Muscle layer of duodenum (tissue), 2 donors: Measurements from ENCODE around the gene JADE1.

Source experiments
- H3K27ac ChIP-seq: one replicate; pipeline ENCODE4 v1.7.0; 2013; ENCODE audit warnings: mild to moderate bottlenecking, low read length
- H3K27me3 ChIP-seq: one replicate; pipeline ENCODE4 v1.7.0; 2013; ENCODE audit warnings: low read depth, mild to moderate bottlenecking, control low read depth, low read length
- H3K36me3 ChIP-seq, 2 donors: one replicate each; pipeline ENCODE4 v1.7.0; 2013; ENCODE audit warnings: low read length in 2 of 2, control low read depth in 1 of 2, mild to moderate bottlenecking in 1 of 2; ENCODE audit not compliant: insufficient read depth in 2 of 2, control insufficient read depth in 1 of 2
- H3K4me1 ChIP-seq, 2 donors: one replicate each; pipeline ENCODE4 v1.7.0; 2013; ENCODE audit warnings: low read length in 2 of 2, mild to moderate bottlenecking in 2 of 2, control low read depth in 1 of 2, moderate library complexity in 1 of 2; ENCODE audit not compliant: insufficient read depth in 2 of 2, control insufficient read depth in 1 of 2
- H3K4me3 ChIP-seq, 2 donors: one replicate each; pipeline ENCODE4 v1.7.0; 2013; ENCODE audit warnings: low read length in 2 of 2, low read depth in 1 of 2, mild to moderate bottlenecking in 1 of 2
- H3K9me3 ChIP-seq, 2 donors: one replicate each; pipeline ENCODE4 v1.7.0; 2013; ENCODE audit warnings: low read length in 2 of 2, control low read depth in 1 of 2, mild to moderate bottlenecking in 1 of 2; ENCODE audit not compliant: control insufficient read depth in 1 of 2
- donor health status: healthy.

JADE1 gene

DNA sequence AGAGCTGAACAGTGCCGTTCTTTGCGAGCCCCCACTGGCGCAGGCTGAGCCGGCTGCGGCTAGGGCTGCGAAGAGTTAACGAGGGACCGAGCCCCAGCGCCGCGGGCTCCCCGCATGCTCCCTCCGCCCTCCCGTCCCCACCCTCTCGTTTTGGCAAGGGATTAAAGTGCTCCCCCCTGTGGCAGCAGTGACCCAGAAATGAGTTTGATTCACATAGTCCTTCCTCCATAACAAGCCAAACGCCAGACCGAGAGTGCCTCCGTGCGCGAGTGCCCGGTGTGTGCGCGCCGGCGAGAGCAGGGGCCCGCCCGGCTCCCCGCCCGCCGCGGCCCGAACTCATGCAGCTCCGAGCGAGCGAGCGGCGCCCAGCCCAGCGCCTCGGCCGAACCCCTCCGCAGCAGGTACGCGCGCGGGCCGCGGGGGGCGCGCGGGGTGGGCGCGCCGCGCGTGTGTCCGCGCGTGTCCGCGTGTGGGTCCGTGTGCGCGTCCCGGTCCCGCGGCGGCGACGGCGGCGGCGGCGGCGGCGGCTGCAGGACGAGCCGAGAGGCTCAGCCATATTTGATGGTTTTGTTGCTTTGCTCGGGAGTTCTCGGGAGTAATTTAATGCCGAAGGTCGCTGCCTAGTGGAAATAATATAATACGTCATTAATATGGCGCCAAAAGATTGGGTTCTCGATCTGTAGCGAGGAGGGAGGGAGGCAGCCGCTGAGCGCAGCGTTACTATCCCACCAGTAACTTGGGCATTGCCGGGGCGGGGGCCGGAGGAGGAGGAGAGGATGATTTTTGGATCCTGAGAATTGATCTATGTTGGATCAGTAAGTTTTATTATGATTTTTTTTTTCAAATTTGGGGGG lies at the start of gene JADE1:
Gene JADE1 (plus strand): TSS at position 224 of the 854 bp plus-strand sequence. CDS start 22,059 bp downstream, outside the sequence.
- Histone ChIP-seq H3K27ac (peak within 1 kb of the TSS; percentile 98), H3K9me3 (no peaks in the 10 kb centered on the region), H3K27me3 (no peaks in the 10 kb centered on the region), H3K4me3 (peak within 1 kb of the TSS; percentile 85 to 97), H3K36me3 (no peaks in the 10 kb centered on the region), H3K4me1 (peaks cover 5 to 6% of the 10 kb centered on the region in 2 donors)

DNA sequence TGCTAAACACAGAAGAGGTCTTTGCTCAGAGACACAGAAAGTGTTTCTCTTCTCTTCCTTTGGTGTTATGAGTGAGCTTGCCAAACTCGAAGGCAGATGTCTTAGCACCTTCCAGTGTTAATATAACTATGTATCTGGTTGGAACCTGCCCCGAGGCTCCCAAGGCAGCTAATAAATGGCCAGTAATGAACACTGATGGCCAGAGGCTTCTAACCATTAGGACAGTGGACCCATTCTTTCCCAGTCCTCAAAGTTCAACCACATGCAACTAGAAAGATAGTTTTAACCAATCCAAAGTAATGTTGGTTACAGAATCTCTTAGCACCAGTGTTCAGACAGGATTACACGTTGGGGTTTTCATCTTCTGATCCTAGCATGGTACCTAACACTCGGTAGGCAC lies 42.7 kb upstream of the JADE1 start:
- Histone ChIP-seq H3K4me3 (no peak overlapping the region), H3K9me3 (no peaks in the 10 kb centered on the region), H3K27me3 (no peaks in the 10 kb centered on the region), H3K27ac (no peak overlapping the region), H3K4me1 (no peaks in the 10 kb centered on the region), H3K36me3 (no peaks in the 10 kb centered on the region)

DNA sequence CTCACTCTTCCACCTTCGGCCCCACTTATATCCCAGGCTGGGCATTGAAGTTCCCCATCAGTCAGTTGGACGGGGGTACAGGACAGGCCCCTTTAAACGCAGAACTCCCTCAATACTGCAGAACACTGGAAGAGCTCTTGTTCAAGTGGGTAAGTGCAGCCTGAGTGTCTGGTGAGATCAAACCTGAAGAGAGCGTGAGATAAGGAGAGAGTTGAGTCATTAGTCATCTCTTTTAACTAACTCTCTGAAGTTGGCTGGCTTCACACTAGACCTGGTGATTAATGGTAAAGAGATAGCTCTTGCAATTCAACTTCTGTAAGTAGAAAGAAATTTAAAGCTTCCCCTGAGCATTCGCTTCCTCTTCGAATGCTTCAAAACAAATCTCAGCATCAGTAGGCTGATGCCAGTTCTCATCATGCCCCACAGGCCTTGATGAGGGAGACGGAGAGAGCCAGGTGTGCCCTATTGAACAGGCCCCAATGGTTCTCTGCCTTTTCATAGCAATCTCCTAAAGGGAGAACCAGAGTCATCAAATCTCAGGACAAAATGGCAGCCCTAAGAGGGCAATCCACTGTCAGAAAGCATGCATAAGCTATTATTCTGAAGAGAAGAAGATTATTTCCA lies 41.0 kb upstream of the JADE1 start:
- Histone ChIP-seq H3K4me3 (no peak overlapping the region), H3K36me3 (no peaks in the 10 kb centered on the region), H3K4me1 (no peaks in the 10 kb centered on the region), H3K27me3 (no peaks in the 10 kb centered on the region), H3K9me3 (no peaks in the 10 kb centered on the region), H3K27ac (no peak overlapping the region)

DNA sequence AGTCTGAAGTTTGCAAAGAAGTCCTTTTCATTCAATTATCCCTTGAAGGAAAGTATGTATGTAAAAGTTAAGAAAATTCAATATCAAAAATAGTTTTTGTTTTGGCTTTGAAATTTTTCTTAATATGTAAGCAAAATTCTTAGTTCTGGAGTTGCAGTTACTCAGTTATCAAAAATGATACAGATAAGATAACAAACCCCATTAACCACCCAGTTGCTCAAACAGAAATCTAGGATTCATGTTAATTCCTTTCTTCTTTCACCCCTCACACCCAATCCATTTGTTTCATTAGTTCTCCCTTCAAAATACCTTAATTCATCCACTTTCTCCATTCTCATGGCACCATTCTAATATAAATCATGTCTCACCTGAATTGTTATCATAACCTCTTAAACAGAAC lies 40.5 kb upstream of the JADE1 start:
- Histone ChIP-seq H3K4me3 (no peak overlapping the region), H3K36me3 (no peaks in the 10 kb centered on the region), H3K4me1 (no peaks in the 10 kb centered on the region), H3K27ac (no peak overlapping the region), H3K27me3 (no peaks in the 10 kb centered on the region), H3K9me3 (no peaks in the 10 kb centered on the region)

DNA sequence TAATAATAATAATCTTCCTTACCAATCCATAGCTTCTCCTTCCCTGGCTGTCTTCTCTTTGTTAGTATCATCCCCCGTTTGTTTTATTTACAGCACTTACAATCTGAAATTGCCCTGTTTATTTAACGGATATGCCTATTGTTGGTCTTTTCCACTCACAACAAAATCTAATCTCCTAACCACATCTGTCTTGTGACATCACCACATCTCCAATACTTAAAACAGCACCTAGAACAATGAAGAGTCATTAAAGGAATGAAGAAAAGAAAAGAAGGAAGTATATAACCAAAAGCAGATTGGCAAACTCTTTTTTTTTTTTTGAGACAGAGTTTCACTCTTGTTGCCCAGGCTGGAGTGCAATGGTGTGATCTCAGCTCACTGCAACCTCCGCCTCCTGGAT lies 38.7 kb upstream of the JADE1 start:
- no peaks in the 10 kb centered on the region for H3K9me3 ChIP-seq

DNA sequence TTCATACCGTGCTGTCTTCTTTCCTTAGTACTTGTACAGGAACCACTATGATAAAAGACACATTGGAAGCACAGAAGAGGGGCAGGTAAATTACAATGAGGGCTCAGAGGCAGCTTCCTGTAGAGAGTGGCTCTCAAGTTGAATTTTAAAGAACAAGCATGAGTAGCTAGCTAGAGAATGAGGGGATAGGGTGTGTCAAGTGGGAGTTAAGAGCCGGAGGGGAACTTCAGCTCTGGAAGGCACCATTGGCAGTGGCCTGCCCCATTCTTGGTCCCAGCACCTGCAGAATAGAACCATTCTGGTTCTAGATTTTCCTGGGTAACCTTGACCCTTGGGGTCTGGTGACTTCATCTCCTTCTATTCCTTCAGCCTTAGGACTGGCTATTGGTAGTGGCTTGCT lies 34.0 kb upstream of the JADE1 start:
- Histone ChIP-seq H3K27ac (no peak overlapping the region), H3K4me1 (no peaks in the 10 kb centered on the region)

More for the DNA sequence above, 38.7 kb upstream of the JADE1 start:
- H3K4me1 ChIP-seq = no peaks in the 10 kb centered on the region
- no peaks in the 10 kb centered on the region for H3K36me3 ChIP-seq
- no peak overlapping the region for H3K27ac ChIP-seq
- no peak overlapping the region for H3K4me3 ChIP-seq
- no peaks in the 10 kb centered on the region for H3K27me3 ChIP-seq

DNA sequence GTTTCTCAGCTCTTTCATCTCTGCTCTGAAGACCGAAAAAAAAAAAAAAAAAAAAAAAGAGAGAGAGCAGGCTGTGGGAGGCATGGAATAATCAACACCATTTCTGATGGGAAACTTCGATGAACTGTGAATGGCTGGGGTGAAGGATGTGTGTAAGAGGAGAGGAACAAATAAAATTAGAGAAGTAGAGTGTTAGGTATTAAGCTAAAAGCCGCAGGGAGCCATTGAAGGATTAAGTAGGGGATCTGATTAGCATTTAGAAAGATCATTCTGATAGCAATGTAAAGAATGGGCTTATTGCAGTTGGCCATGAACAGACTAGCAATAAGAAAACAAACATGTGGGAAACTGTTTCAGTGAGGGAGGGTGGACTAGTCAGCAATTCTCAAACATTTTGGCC lies 33.6 kb upstream of the JADE1 start:
- no peaks in the 10 kb centered on the region for H3K36me3 ChIP-seq
- no peaks in the 10 kb centered on the region for H3K27me3 ChIP-seq
- H3K4me3 ChIP-seq = no peak overlapping the region
- no peaks in the 10 kb centered on the region for H3K9me3 ChIP-seq
- H3K4me1 ChIP-seq = no peaks in the 10 kb centered on the region
- no peak overlapping the region for H3K27ac ChIP-seq

More for the DNA sequence above, 34.0 kb upstream of the JADE1 start:
- no peak overlapping the region for H3K4me3 ChIP-seq
- no peaks in the 10 kb centered on the region for H3K36me3 ChIP-seq
- no peaks in the 10 kb centered on the region for H3K27me3 ChIP-seq
- no peaks in the 10 kb centered on the region for H3K9me3 ChIP-seq

DNA sequence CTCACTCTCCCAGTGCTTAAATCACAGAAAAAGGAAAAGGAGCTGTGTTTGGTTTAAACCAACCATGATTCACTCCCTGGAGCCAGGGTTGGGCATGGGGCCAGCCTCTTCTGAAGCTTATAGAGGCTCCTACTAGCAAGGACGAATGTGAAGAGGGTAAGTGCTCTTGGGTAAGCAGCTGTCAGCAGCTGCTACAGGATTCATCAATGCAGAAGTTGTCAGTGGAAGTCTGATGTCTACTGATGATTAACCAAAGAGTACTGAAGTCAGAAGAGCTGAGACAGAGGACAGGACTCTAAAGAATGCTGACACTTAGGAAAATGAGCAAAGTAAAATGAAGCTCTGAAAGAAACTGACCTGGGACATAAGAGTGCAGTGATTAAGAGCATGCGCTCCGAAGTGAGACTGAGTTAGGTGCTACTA lies 32.7 kb upstream of the JADE1 start:
- H3K27ac ChIP-seq = no peak overlapping the region
- no peak overlapping the region for H3K4me3 ChIP-seq
- H3K36me3 ChIP-seq = no peaks in the 10 kb centered on the region
- H3K9me3 ChIP-seq = no peaks in the 10 kb centered on the region
- no peaks in the 10 kb centered on the region for H3K4me1 ChIP-seq
- no peaks in the 10 kb centered on the region for H3K27me3 ChIP-seq

DNA sequence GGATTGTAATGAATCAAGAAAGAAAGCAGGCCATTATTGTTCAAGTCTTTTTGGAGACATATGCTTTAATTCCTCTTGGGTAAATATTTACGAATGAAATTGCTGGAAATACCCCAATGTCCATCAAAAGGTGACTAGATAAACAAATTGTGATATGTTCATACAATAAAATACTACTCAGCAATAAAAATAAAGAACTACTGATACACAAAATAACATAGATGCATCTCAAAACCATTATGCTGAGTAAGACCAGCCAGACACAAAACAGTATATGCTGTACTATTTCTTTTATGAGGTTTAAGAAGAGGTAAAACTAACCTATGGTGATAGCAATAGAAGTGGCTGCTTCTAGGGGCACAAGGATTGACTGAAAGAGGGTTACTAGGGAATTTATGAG lies 28.8 kb upstream of the JADE1 start:
- H3K4me1 ChIP-seq = no peaks in the 10 kb centered on the region
- H3K27me3 ChIP-seq = no peaks in the 10 kb centered on the region
- no peaks in the 10 kb centered on the region for H3K36me3 ChIP-seq
- no peak overlapping the region for H3K27ac ChIP-seq
- no peak overlapping the region for H3K4me3 ChIP-seq
- H3K9me3 ChIP-seq = no peaks in the 10 kb centered on the region

DNA sequence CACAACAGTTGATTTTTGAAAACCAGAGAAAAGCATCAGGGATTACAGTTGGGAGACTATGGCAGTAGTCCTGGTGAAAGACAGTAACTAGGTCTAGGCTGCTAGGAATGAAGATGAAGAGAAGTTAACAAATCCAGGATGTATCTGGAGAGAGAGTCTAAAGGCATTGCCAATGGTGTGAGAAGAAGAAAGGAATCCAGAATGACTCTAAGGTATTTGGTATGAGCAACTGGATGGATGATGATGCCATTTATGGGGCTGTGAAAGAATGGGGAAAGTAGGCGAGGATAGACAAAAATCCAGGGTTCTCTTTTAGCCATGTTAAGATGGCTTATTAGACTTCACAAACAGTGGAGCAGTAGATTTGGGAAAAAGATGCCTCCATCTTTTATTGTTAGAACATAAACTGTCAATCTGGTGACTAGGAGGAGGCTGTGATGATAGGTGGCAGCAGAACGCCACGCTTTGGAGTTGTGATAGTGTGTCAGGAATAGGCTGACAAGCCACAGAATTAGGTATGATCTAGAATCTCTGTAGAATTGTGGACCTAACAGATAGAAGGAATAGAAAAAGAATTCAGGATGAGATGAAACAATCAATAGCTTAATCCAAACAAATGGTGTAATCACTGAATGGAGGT lies 27.3 kb upstream of the JADE1 start:
- Histone ChIP-seq H3K27ac (no peak overlapping the region), H3K27me3 (no peaks in the 10 kb centered on the region)

DNA sequence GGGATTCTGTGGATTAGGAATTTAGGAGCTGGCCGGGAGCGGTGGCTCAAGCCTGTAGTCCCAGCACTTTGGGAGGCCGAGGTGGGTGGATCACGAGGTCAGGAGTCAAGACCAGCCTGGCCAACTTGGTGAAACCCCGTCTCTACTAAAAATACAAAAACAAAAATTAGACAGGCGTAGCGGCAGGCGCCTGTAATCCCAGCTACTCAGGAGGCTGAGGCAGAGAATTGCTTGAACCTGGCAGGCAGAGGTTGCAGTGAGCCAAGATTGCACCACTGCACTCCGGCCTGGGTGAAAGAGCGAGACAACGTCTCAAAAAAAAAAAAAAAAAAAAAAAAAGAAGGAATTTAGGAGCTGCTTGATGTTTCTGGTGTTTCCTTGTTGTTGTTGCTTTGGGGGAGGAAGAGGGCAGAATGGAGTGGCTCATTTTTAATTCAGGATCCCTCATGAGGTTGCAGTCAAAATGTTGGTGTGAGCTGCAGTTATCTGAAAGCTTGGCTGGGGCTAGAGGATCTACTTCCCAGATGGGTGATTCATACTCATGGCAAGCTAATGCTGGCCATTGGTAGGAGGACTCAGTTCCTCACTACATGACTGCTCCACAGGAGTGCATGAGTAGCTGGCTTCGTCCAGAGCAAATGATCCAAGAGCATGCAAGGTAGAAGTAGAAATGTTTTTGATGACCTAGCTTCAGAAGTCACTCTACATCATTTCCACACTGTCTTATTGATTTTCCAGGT lies 26.5 kb upstream of the JADE1 start:
- H3K9me3 ChIP-seq = no peaks in the 10 kb centered on the region
- no peak overlapping the region for H3K4me3 ChIP-seq
- H3K27me3 ChIP-seq = no peaks in the 10 kb centered on the region
- H3K36me3 ChIP-seq = no peaks in the 10 kb centered on the region
- H3K4me1 ChIP-seq = no peaks in the 10 kb centered on the region
- no peak overlapping the region for H3K27ac ChIP-seq

More for the DNA sequence above, 27.3 kb upstream of the JADE1 start:
- Histone ChIP-seq H3K4me3 (no peak overlapping the region), H3K4me1 (no peaks in the 10 kb centered on the region), H3K36me3 (no peaks in the 10 kb centered on the region), H3K9me3 (no peaks in the 10 kb centered on the region)
